ENCODE results near the gene MPDU1. TPM values are rescaled to one million over a fixed set of nuclear protein-coding genes. Genes with fewer than 3 reads are reported as not detected.
"Not testable (repeated sequence)": the region's sequence is repeated elsewhere in the genome, so short reads cannot be mapped to it uniquely, and the experiment has no call there.

Gene MPDU1
- total RNA-seq, 1 donor from 2014 or later, result 108 TPM

DNA sequence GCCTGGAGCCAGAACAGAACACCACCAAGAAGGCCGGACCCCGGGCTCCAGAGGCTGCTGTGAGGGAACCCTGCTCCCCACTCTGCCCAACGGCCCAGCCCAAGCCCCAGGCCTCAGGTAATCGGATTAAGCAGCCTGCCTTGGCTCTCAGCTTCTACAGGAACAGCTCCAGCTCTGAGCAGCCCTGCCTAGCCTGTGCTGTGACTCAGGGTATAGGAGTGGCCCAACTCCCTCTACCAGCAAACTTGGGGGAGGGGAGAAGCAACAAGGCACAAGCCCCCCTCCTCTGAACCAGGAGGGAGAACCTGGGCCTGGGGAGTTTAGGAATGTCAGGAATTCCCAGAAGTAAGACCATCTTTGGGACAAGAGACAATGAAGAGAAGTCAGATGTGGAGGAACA is 7.1 kb downstream of the MPDU1 start:
- H3K4me3 Mint-ChIP-seq, result no peak overlapping the region
- peaks cover 2% of the 10 kb centered on the region for H3K4me1 Mint-ChIP-seq (ENCODE audit: low read depth)
- H3K27me3 Mint-ChIP-seq (ENCODE audit: insufficient read depth), result no peaks in the 10 kb centered on the region
- H3K27ac Mint-ChIP-seq, result no peak overlapping the region
- peaks cover 48% of the 10 kb centered on the region for H3K36me3 Mint-ChIP-seq (ENCODE audit: low read depth)
- intact Hi-C loops (cut with micrococcal nuclease), result no loop called here
- no peak for DNase-seq (ENCODE audit: low spot score)
- no peaks in the 10 kb centered on the region for H3K9me3 Mint-ChIP-seq

DNA sequence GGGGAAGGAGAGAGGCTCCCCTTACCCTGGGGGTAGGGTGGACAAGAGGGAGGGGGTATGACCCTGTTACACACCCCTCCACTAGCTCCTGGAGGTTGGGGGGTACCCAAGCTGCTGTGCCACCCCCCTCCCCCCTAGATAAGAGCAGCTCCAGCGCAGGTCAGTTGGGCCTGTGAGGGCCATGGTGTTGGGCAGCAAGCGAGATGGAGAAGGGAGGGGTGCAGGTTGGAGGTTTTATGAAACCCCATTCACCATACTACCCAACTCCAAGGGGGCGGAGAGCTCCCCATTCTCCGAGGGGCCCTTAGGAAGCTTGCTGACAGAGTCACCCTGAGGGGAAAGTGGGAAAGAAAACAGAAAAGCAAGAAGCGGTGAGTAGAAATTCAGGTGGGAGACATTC is 7.9 kb downstream of the MPDU1 start:
- DNase-seq (ENCODE audit: low spot score), result no peak
- Mint-ChIP-seq H3K4me3 (no peak overlapping the region), H3K27ac (no peak overlapping the region), H3K4me1 (ENCODE audit: low read depth) (no peaks in the 10 kb centered on the region), H3K27me3 (ENCODE audit: insufficient read depth) (no peaks in the 10 kb centered on the region), H3K9me3 (no peaks in the 10 kb centered on the region), H3K36me3 (ENCODE audit: low read depth) (peaks cover 50% of the 10 kb centered on the region)
- intact Hi-C loops (cut with micrococcal nuclease), result no loop called here

DNA sequence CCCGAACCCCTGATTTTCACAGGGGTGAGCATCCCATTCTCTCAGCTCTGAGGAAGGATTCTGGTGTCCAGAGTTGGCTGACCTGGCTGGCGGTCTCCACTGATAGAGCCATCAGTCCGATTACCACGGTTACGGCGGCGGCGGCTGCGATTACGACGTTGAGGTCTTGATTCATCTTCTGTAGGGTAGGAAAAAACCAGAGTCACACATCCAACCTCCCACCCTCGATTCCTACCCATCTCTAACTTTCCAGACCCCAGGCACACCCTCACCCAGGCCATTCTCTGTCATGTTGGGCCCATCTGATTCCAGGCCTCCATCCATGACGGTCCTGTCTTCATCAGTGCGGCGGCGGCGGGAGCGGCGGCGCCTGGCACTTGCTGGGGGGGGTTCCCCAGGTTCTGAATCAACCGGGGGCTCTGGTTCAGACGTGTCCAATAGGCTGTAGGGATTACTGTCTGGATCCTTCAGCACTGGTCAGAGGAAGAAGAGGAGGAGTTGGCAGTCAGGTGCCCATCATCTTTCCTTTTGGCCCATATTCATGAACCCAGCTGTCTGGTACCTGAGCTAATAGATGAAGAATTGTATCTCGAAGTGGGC is 8.9 kb downstream of the MPDU1 start:
- no peaks in the 10 kb centered on the region for H3K9me3 Mint-ChIP-seq
- H3K27ac Mint-ChIP-seq, result no peak overlapping the region
- no peak for DNase-seq (ENCODE audit: low spot score)
- no peaks in the 10 kb centered on the region for H3K27me3 Mint-ChIP-seq (ENCODE audit: insufficient read depth)
- H3K4me1 Mint-ChIP-seq (ENCODE audit: low read depth), result no peaks in the 10 kb centered on the region
- H3K36me3 Mint-ChIP-seq (ENCODE audit: low read depth), result peaks cover 52% of the 10 kb centered on the region
- no peak overlapping the region for H3K4me3 Mint-ChIP-seq
- intact Hi-C loops (cut with micrococcal nuclease), result no loop called here

DNA sequence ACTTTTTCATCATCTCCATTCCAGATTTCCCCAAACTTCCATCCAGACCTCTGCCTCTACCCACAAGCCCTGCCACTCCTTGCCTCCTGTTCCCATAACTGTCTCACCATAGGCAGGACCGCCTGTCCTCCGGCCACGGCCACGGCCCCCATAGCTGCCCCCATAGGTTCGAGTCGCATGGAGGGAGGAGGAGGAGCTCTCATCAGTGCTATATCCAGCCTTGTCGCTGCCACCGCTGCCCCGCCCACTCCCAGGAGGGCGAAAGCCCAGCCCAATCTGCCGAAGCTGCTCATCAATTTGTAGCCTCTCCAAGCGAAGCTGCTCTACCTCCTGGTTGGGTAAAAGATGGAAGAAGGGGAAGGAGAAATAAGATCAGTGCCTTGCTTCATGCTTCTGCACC is 9.6 kb downstream of the MPDU1 start:
- Mint-ChIP-seq H3K4me1 (ENCODE audit: low read depth) (no peaks in the 10 kb centered on the region), H3K27ac (no peak overlapping the region), H3K27me3 (ENCODE audit: insufficient read depth) (no peaks in the 10 kb centered on the region), H3K36me3 (ENCODE audit: low read depth) (peaks cover 45% of the 10 kb centered on the region), H3K4me3 (no peak overlapping the region), H3K9me3 (no peaks in the 10 kb centered on the region)
- no peak for DNase-seq (ENCODE audit: low spot score)
- intact Hi-C loops (cut with micrococcal nuclease), result no loop called here

DNA sequence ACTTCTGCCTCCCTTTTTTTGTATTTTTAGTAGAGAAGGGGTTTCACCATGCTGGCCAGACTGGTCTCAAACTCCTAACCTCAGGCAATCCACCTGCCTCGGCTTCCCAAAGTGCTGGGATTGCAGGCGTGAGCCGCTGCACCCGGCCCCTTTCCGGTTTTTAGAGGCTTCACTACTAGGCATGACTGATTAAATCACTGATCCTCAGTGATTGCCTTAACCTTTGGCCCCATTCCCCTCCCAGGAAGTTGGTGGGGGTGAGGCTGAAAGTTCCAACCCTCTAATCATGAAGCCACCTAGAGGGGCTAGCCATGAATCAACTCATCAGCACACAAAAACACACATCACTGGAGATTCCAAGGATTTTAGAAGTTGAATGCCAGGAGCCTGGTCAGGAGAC is 13.9 kb downstream of the MPDU1 start:
- H3K4me1 Mint-ChIP-seq (ENCODE audit: low read depth); DNase-seq (ENCODE audit: low spot score): not testable (repeated sequence)
- H3K36me3 Mint-ChIP-seq (ENCODE audit: low read depth), result peaks cover 42% of the 10 kb centered on the region

DNA sequence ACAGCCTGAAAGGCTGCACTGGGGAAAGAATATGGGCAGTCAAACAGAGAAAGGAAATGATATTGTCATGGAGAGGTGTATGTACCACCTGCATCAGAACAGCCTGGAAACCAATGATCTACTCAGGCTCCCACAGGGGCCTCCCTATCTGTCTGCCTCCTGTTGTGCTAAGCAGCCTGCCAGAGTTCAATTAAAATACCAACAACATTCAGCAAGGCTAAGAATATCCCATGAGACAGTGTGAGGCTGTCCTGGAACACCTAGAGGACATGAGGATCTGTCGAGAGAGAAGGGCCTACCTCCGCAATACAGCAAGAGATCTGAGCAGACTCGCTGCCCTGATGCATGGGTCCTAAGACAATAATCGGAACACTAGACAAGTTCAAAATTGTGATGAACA is 22.6 kb downstream of the MPDU1 start:
- Mint-ChIP-seq H3K36me3 (ENCODE audit: low read depth) (peaks cover 36% of the 10 kb centered on the region), H3K4me1 (ENCODE audit: low read depth) (peaks cover 7% of the 10 kb centered on the region), H3K4me3 (no peak overlapping the region), H3K27ac (no peak overlapping the region), H3K9me3 (no peaks in the 10 kb centered on the region), H3K27me3 (ENCODE audit: insufficient read depth) (no peaks in the 10 kb centered on the region)
- intact Hi-C loops (cut with micrococcal nuclease), result no loop called here
- DNase-seq (ENCODE audit: low spot score), result no peak

More for the DNA sequence above, 13.9 kb downstream of the MPDU1 start:
- H3K9me3 Mint-ChIP-seq; H3K4me3 Mint-ChIP-seq; H3K27ac Mint-ChIP-seq; intact Hi-C loops (cut with micrococcal nuclease); H3K27me3 Mint-ChIP-seq (ENCODE audit: insufficient read depth): not testable (repeated sequence)

DNA sequence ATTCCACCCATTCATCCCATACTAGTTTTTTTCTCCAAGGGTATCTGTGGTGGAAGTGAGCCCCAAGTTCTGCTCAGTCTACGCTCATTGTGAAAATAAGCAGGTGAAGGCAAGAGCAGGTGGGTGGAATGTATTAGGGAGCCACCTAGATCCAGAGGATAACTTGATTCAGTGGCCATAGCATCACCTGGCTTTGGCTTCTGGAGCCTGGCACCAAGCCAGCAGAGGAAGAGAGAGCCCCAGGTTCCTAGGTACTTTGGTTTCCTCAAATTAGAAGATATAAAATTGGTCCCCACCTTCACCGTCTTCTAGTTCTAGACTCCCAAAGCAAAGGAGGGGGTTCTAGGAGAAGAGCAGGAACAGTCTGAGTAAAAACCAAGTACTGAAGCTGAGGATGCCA is 27.0 kb downstream of the MPDU1 start:
- Mint-ChIP-seq H3K27ac (no peak overlapping the region), H3K9me3 (no peaks in the 10 kb centered on the region), H3K4me3 (no peak overlapping the region), H3K4me1 (ENCODE audit: low read depth) (peaks cover 31% of the 10 kb centered on the region), H3K36me3 (ENCODE audit: low read depth) (peaks cover 18% of the 10 kb centered on the region), H3K27me3 (ENCODE audit: insufficient read depth) (no peaks in the 10 kb centered on the region)
- DNase-seq (ENCODE audit: low spot score), result no peak
- intact Hi-C loops (cut with micrococcal nuclease), result no loop called here

DNA sequence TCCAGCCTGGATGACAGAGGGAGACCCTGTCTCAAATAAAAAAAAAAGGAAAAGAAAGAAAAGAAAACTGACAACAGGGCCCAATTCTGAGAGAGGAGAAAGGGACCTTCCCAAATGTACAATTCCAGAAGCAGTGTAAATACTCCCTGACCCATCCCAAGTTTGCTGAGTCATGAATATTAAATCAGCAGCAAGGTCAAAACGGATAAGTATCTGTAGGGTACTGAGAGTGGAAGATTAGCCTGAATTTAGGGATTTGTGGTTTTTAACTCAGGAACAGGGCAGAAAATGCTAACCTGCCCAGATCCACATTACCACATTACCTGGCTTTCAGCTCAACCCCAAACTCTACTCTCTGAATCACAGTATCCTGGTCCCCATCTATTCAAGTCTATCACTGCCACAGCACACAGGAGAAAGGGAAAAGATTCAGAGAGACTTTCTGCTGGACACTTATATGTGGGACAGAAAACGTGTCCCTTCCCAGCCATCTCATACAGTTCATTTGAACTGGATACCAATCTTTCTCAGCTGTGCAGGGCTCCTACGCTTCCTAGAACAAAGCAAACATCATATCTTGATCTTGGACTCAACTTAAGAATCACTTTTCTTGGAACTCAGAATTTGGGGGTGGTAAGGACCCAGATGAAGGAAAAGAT is 28.1 kb downstream of the MPDU1 start:
- Mint-ChIP-seq H3K4me3 (peak overlapping the region; percentile 66), H3K4me1 (ENCODE audit: low read depth) (peaks cover 31% of the 10 kb centered on the region), H3K9me3 (no peaks in the 10 kb centered on the region), H3K27me3 (ENCODE audit: insufficient read depth) (no peaks in the 10 kb centered on the region), H3K36me3 (ENCODE audit: low read depth) (peaks cover 11% of the 10 kb centered on the region), H3K27ac (no peak overlapping the region)
- no peak for DNase-seq (ENCODE audit: low spot score)
- intact Hi-C loops (cut with micrococcal nuclease), result no loop called here

DNA sequence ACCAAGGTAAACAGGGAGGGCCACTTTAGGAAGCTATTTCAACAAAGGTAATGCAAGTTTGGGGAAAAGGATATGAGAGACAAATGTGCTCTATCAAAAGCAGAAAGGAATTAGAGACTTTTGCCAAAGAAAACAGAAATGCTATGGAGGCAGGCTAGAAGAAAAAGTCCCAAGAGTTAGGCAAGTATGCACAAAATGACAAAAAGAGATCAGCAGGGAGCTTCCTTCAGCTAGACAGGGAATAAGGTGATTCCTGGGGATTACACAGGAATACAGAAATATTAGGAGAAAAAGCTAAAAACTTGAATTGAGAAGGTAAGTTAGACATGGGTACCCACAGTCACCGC is 28.6 kb downstream of the MPDU1 start:
- no peak for DNase-seq (ENCODE audit: low spot score)
- H3K4me3 Mint-ChIP-seq, result peak overlapping the region; percentile 66
- intact Hi-C loops (cut with micrococcal nuclease), result no loop called here
- no peaks in the 10 kb centered on the region for H3K27me3 Mint-ChIP-seq (ENCODE audit: insufficient read depth)
- peaks cover 11% of the 10 kb centered on the region for H3K36me3 Mint-ChIP-seq (ENCODE audit: low read depth)
- no peaks in the 10 kb centered on the region for H3K9me3 Mint-ChIP-seq
- peaks cover 31% of the 10 kb centered on the region for H3K4me1 Mint-ChIP-seq (ENCODE audit: low read depth)
- no peak overlapping the region for H3K27ac Mint-ChIP-seq

DNA sequence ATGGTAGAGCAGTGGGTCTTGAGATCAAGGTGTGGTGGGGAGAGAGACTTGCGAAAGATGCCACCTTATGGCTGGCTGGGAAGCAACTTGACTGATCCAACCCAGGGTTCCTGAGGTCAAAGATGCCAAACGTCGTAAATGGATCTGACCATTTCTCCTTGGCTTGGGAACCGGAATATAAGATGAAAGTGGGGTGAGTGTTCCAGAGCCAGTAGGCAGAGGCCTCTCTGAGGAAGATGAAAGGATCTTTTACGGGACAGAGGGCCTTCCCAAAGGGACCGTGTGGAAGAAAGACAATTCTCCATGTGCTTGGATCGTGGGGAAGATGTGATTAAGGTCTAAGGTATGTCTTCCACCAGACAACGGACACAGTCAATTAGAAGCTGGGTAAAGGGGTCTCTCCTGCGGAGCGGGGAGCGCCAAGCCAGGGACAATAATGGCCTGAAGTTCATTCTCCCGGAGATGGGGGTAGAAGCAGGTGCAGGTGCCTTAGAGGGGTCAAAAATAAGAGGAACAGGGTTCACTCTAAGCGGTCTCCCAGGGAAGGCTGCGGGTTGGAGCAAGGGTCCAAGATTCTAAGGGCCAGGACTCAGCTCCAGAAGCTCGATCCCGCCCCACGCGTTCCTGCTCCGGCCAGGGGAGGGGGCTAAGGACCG is 30.2 kb downstream of the MPDU1 start:
- H3K9me3 Mint-ChIP-seq, result no peaks in the 10 kb centered on the region
- H3K36me3 Mint-ChIP-seq (ENCODE audit: low read depth), result peaks cover 11% of the 10 kb centered on the region
- peak overlapping the region; percentile 85 for H3K4me3 Mint-ChIP-seq
- no peak for DNase-seq (ENCODE audit: low spot score)
- peaks cover 38% of the 10 kb centered on the region for H3K4me1 Mint-ChIP-seq (ENCODE audit: low read depth)
- H3K27me3 Mint-ChIP-seq (ENCODE audit: insufficient read depth), result no peaks in the 10 kb centered on the region
- peak overlapping the region; percentile 79 for H3K27ac Mint-ChIP-seq
- intact Hi-C loops (cut with micrococcal nuclease), result loop anchor here (1.0 kb wide), 1 partner anchor 210 kb away; the partner anchor contains the start of gene TMEM256

DNA sequence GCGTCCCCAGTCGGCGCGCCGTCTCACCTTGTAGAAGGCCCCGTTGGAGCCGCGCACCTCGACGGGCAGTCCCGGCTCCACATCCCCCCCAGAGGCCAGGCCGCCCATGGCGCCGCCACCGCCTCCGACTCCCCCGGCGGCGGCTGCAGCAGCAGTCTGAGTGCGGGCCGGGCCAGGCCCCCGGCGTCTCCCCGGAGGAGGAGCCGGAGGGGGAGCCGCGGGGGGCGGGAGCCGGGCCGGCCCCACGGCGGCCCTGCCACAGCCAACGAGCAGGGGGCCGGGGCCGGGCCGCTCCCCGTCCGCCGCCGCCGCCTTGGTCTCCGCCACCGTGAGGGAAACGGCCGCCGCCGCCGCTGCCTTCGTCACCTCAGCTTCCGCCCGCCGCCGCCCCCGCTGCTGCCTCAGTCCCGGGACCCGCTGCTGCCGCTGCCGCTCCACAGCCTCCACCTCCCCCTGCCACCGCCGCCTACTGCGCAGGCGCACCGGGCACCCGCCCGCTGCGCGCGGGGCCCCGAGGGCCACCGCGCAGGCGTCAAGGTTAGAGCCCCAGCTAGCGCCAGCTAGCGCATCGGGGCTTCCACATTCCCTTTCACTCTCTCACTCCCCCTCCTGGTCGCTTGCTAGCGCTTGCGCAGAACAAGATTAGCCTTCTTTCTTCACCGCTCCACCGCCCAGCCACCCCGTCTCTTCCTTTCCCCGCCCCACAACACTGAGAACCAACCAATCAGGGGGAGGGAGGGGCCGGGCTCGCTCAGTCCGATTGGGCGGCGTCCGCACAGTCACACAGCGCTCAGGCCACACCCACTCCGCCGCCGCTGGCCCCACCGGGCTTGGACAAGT is 31.0 kb downstream of the MPDU1 start, which contains the start of gene FXR2:
TSS of gene FXR2 (minus strand) at position 473 of the 840 bp plus-strand sequence. CDS start at position 108, 365 bp downstream.
- Mint-ChIP-seq H3K4me3 (peak within 1 kb of the TSS; percentile 85), H3K27me3 (ENCODE audit: insufficient read depth) (no peaks in the 10 kb centered on the region), H3K9me3 (no peaks in the 10 kb centered on the region), H3K36me3 (ENCODE audit: low read depth) (peaks cover 11% of the 10 kb centered on the region), H3K27ac (peak within 1 kb of the TSS; percentile 89), H3K4me1 (ENCODE audit: low read depth) (peaks cover 39% of the 10 kb centered on the region)
- peak; percentile 99 for DNase-seq (ENCODE audit: low spot score)
- intact Hi-C loops (cut with micrococcal nuclease), result loop anchor here (1.0 kb wide), 7 partner anchors 13 to 210 kb away; partner anchors contain the start of genes ATP1B2, SAT2, TMEM256 and WRAP53

DNA sequence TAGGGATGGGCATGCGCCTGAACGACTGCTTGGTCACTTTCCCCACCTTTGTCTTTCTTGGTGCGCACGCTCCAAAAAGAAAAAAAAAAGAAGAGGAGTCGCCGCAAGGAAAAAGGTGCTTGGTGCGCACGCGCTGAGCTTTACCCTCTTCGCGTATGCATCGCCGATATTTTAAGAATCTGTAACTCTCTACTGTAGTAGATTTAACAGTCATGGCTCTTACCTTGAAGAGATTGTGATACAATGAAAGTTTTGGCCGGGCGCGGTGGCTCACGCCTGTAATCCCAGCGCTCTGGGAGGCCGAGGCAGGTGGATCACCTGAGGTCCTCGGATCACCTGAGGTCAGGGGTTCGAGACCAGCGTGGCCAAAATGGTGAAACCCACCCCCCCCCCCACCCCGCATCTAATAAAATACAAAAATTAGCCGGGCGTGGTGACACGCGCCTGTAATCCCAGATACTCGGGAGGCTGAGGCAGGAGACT is 31.7 kb downstream of the MPDU1 start:
- Mint-ChIP-seq H3K36me3 (ENCODE audit: low read depth) (peaks cover 11% of the 10 kb centered on the region), H3K27me3 (ENCODE audit: insufficient read depth) (peaks cover under 1% of the 10 kb centered on the region), H3K4me1 (ENCODE audit: low read depth) (peaks cover 38% of the 10 kb centered on the region), H3K9me3 (no peaks in the 10 kb centered on the region), H3K4me3 (peak overlapping the region; percentile 82), H3K27ac (peak overlapping the region; percentile 89)
- DNase-seq (ENCODE audit: low spot score), result no peak
- intact Hi-C loops (cut with micrococcal nuclease), result loop anchor here (1.0 kb wide), 6 partner anchors 12 to 160 kb away; partner anchors contain the start of genes ATP1B2, SAT2 and WRAP53
